GM23338 (cell line): ENCODE results near the gene UQCRH. TPM values are rescaled to one million over a fixed set of nuclear protein-coding genes. Genes with fewer than 3 reads are reported as not detected.
"Not testable (repeated sequence)": the region's sequence is repeated elsewhere in the genome, so short reads cannot be mapped to it uniquely, and the experiment has no call there.

Source experiments
- ATAC-seq: fragments of 200-7000 bp; cut with Tn5 transposase; 3 replicates; pipeline ENCODE4 v1.9.1; 2020
- DNase-seq: peaks from one replicate; pipeline ENCODE4 v3.0.0-alpha.2; 2015; ENCODE audit warnings: low spot score
- H2AFZ ChIP-seq: fragments of 200-600 bp; sonication (generic); 2 replicates; pipeline ENCODE4 v1.8.0; 2016; ENCODE audit warnings: antibody characterized with exemption, mild to moderate bottlenecking, moderate library complexity
- H3F3A ChIP-seq: fragments of 200-600 bp; sonication (generic); replicated peaks from 2 replicates; pipeline ENCODE4 v1.8.0; 2017; ENCODE audit warnings: antibody characterized with exemption, mixed run types, low read depth
- H3K27ac ChIP-seq: fragments of 200-600 bp; sonication (generic); 2 replicates; pipeline ENCODE4 v1.6.1; 2016; ENCODE audit warnings: low read depth
- H3K27me3 ChIP-seq: fragments of 200-600 bp; sonication (generic); 2 replicates; pipeline ENCODE4 v1.8.0; 2016; ENCODE audit warnings: mild to moderate bottlenecking, mixed run types, moderate library complexity; ENCODE audit not compliant: insufficient read depth
- H3K36me3 ChIP-seq: fragments of 200-600 bp; sonication (generic); 2 replicates; pipeline ENCODE4 v1.8.0; 2016; ENCODE audit warnings: mild to moderate bottlenecking; ENCODE audit not compliant: insufficient read depth
- H3K4me1 ChIP-seq: fragments of 200-600 bp; sonication (generic); 2 replicates; pipeline ENCODE4 v1.8.0; 2016; ENCODE audit warnings: mild to moderate bottlenecking, moderate library complexity; ENCODE audit not compliant: insufficient read depth
- H3K4me2 ChIP-seq: fragments of 200-600 bp; sonication (generic); 2 replicates; pipeline ENCODE4 v1.7.1; 2017; ENCODE audit warnings: mixed run types
- H3K4me3 ChIP-seq: fragments of 200-600 bp; sonication (generic); 2 replicates; pipeline ENCODE4 v1.6.1; 2016; ENCODE audit warnings: mixed run types
- H3K79me2 ChIP-seq: fragments of 200-600 bp; sonication (generic); replicated peaks from 2 replicates; pipeline ENCODE4 v1.8.0; 2017; ENCODE audit warnings: mild to moderate bottlenecking; ENCODE audit not compliant: insufficient read depth
- H3K9me2 ChIP-seq: fragments of 200-600 bp; sonication (generic); 2 replicates; pipeline ENCODE4 v1.8.0; 2017; ENCODE audit not compliant: insufficient read depth
- H4K20me1 ChIP-seq: fragments of 200-600 bp; sonication (generic); replicated peaks from 2 replicates; pipeline ENCODE4 v1.8.0; 2017; ENCODE audit warnings: mild to moderate bottlenecking; ENCODE audit not compliant: insufficient read depth
- H3K27ac Mint-ChIP-seq: 2 replicates; pipeline ENCODE4 v1.8.0; 2020; ENCODE audit warnings: inconsistent platforms, mild to moderate bottlenecking, moderate library complexity, mixed read lengths
- H3K27me3 Mint-ChIP-seq: 3 replicates; pipeline ENCODE4 v1.8.0; 2022; ENCODE audit warnings: low read depth, mild to moderate bottlenecking, moderate library complexity, mixed read lengths, inconsistent platforms; ENCODE audit not compliant: insufficient read depth, poor library complexity
- H3K36me3 Mint-ChIP-seq: 3 replicates; pipeline ENCODE4 v1.8.0; 2021; ENCODE audit warnings: low read depth, mild to moderate bottlenecking, inconsistent platforms, moderate library complexity, mixed read lengths
- H3K4me1 Mint-ChIP-seq: 3 replicates; pipeline ENCODE4 v1.8.0; 2020; ENCODE audit warnings: mild to moderate bottlenecking, inconsistent platforms, mixed read lengths
- H3K4me3 Mint-ChIP-seq: 3 replicates; pipeline ENCODE4 v1.8.0; 2021; ENCODE audit warnings: moderate library complexity, mild to moderate bottlenecking, inconsistent platforms, mixed read lengths
- H3K9me3 Mint-ChIP-seq: 3 replicates; pipeline ENCODE4 v1.8.0; 2020; ENCODE audit warnings: moderate library complexity, mild to moderate bottlenecking, inconsistent platforms, mixed read lengths
- CREB1 ChIP-seq: fragments of 250-450 bp; sonication (Bioruptor Pico); IDR thresholded peaks from 2 replicates; pipeline ENCODE4 v1.5.0; 2020; ENCODE audit warnings: low read depth, mild to moderate bottlenecking, moderate library complexity
- EZH2phosphoT487 ChIP-seq: fragments of 200-600 bp; sonication (generic); IDR thresholded peaks from one replicate; pipeline ENCODE4 v1.8.1; 2018; ENCODE audit warnings: antibody characterized with exemption; ENCODE audit not compliant: unreplicated experiment
- JUNB ChIP-seq: IDR thresholded peaks from one replicate; pipeline ENCODE4 v1.6.1; 2016; ENCODE audit warnings: antibody characterized with exemption; ENCODE audit not compliant: unreplicated experiment
- POLR2AphosphoS5 ChIP-seq: IDR thresholded peaks from 2 replicates; pipeline ENCODE4 v1.6.1; 2016; ENCODE audit warnings: antibody characterized with exemption, low read depth
- STAT1 ChIP-seq: IDR thresholded peaks from one replicate; pipeline ENCODE4 v1.6.1; 2016; ENCODE audit warnings: antibody characterized with exemption; ENCODE audit not compliant: unreplicated experiment
- ZNF114 ChIP-seq: fragments of 250-450 bp; sonication (Bioruptor Pico); IDR thresholded peaks from 2 replicates; pipeline ENCODE4 v1.5.0; 2020; ENCODE audit warnings: mild to moderate bottlenecking, moderate library complexity
- ZNF331 ChIP-seq: fragments of 250-450 bp; sonication (Bioruptor Pico); IDR thresholded peaks from 2 replicates; pipeline ENCODE4 v1.5.0; 2020; ENCODE audit warnings: low read depth, mild to moderate bottlenecking, moderate library complexity
- polyA plus RNA-seq: library from polyadenylated mRNA; unstranded; fragments of >200 nt; fragmentation: Nextera tagmentation; extraction: Ambion mirVana; gene quantifications from 2 replicates; pipeline ENCODE4 v1.2.1, GENCODE V29; 2016
- total RNA-seq: library from RNA; depleted of rRNA; stranded (reverse); fragments of >200 nt; shearing (Covaris generic); gene quantifications from 2 replicates; pipeline ENCODE4 v1.2.3, GENCODE V29; 2014
- TF ChIP-seq, protein P1 (sequence below): IDR thresholded peaks from one replicate; pipeline ENCODE4 v1.6.1; 2018; ENCODE audit warnings: antibody characterized with exemption; ENCODE audit not compliant: unreplicated experiment
- TF ChIP-seq, protein P2 (sequence below): IDR thresholded peaks from 2 replicates; pipeline ENCODE4 v1.6.1; 2016; ENCODE audit warnings: antibody characterized with exemption

The UQCRH gene
- total and polyA plus RNA-seq, 2 experiments from 2014 or later, result 579 to 1,330 TPM

DNA sequence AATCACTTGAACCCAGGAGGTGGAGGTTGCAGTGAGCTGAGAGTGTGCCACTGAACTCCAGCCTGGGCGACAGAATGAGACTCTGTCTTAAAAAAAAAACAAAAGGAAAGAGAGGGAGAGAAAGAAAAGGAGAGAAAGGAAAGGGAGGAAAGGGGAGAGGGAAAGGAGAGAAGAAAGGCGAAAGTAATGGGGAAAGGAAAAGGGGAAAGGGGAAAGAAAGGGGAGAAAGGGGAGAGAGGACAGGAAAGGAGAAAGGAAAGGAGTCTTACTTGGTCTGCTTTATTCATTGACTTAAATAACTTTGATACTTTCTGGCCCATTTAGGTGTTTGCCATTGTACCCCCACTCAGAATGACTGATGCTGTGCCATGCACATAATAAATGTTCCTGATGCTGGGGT is 48.9 kb downstream of the UQCRH start:
- no peaks in the 10 kb centered on the region for H3K9me3 Mint-ChIP-seq
- no peak overlapping the region for H3K27ac ChIP-seq
- H3K4me2 ChIP-seq, result no peak overlapping the region
- peaks cover 2% of the 10 kb centered on the region for H3K27me3 Mint-ChIP-seq
- 0 out of 2 replicates have a peak, but pooled peaks cover 3% of the 10 kb centered on the region for H3F3A ChIP-seq
- H3K27ac Mint-ChIP-seq, result no peak overlapping the region
- no peaks in the 10 kb centered on the region for H3K79me2 ChIP-seq
- H3K36me3 ChIP-seq, result peaks cover 32% of the 10 kb centered on the region
- no peak overlapping the region for H3K4me3 Mint-ChIP-seq
- H3K9me2 ChIP-seq, result no peaks in the 10 kb centered on the region
- no peak overlapping the region for H2AFZ ChIP-seq
- DNase-seq, result no peak
- peaks cover 7% of the 10 kb centered on the region; the same call in 1 of the 2 replicates for H4K20me1 ChIP-seq
- H3K27me3 ChIP-seq, result no peaks in the 10 kb centered on the region
- no peak for ATAC-seq
- H3K4me3 ChIP-seq, result no peak overlapping the region
- no peak for TF ChIP-seq EZH2phosphoT487
- TF ChIP-seq, protein P1, sequence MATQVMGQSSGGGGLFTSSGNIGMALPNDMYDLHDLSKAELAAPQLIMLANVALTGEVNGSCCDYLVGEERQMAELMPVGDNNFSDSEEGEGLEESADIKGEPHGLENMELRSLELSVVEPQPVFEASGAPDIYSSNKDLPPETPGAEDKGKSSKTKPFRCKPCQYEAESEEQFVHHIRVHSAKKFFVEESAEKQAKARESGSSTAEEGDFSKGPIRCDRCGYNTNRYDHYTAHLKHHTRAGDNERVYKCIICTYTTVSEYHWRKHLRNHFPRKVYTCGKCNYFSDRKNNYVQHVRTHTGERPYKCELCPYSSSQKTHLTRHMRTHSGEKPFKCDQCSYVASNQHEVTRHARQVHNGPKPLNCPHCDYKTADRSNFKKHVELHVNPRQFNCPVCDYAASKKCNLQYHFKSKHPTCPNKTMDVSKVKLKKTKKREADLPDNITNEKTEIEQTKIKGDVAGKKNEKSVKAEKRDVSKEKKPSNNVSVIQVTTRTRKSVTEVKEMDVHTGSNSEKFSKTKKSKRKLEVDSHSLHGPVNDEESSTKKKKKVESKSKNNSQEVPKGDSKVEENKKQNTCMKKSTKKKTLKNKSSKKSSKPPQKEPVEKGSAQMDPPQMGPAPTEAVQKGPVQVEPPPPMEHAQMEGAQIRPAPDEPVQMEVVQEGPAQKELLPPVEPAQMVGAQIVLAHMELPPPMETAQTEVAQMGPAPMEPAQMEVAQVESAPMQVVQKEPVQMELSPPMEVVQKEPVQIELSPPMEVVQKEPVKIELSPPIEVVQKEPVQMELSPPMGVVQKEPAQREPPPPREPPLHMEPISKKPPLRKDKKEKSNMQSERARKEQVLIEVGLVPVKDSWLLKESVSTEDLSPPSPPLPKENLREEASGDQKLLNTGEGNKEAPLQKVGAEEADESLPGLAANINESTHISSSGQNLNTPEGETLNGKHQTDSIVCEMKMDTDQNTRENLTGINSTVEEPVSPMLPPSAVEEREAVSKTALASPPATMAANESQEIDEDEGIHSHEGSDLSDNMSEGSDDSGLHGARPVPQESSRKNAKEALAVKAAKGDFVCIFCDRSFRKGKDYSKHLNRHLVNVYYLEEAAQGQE, result no peak
- no peak for TF ChIP-seq CREB1 (CRISPR knock-in tag)
- no peak for TF ChIP-seq POLR2AphosphoS5
- no peak for TF ChIP-seq JUNB
- TF ChIP-seq, protein P2, sequence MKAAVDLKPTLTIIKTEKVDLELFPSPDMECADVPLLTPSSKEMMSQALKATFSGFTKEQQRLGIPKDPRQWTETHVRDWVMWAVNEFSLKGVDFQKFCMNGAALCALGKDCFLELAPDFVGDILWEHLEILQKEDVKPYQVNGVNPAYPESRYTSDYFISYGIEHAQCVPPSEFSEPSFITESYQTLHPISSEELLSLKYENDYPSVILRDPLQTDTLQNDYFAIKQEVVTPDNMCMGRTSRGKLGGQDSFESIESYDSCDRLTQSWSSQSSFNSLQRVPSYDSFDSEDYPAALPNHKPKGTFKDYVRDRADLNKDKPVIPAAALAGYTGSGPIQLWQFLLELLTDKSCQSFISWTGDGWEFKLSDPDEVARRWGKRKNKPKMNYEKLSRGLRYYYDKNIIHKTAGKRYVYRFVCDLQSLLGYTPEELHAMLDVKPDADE, result no peak
- no peak for TF ChIP-seq STAT1
- no peak for TF ChIP-seq ZNF114 (CRISPR knock-in tag)
- no peak for TF ChIP-seq ZNF331
- H3K4me1 Mint-ChIP-seq, result no peaks in the 10 kb centered on the region
- no peaks in the 10 kb centered on the region for H3K4me1 ChIP-seq
- H3K36me3 Mint-ChIP-seq, result peaks cover 72% of the 10 kb centered on the region

DNA sequence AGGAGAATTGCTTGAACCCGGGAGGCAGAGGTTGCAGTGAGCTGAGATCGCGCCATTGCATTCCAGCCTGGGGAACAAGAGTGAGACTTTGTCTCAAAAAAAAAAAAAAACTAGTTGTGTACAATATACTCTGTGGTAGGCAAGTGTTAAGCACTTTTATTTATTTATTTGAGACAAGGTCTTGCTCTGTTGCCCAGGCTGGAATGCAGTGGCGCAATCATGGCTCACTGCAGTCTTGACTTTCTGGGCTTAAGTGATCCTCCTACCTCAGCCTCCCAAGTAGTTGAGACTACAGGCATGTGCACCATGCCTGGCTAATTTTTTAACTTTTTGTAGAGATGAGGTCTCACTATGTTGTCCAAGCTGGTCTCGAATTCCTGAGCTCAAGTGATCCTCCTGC is 52.4 kb downstream of the UQCRH start:
- not testable (repeated sequence) for H3K9me2 ChIP-seq, H3K27ac ChIP-seq, H3K4me3 Mint-ChIP-seq, H2AFZ ChIP-seq, H3F3A ChIP-seq, H3K4me1 Mint-ChIP-seq, H3K4me3 ChIP-seq, H3K27ac Mint-ChIP-seq, H3K27me3 Mint-ChIP-seq, ATAC-seq, H3K4me2 ChIP-seq, H3K27me3 ChIP-seq, H3K79me2 ChIP-seq, H3K9me3 Mint-ChIP-seq, DNase-seq, H3K4me1 ChIP-seq
- Histone ChIP-seq H4K20me1 (0 out of 2 replicates have a peak, but pooled peaks cover 12% of the 10 kb centered on the region), H3K36me3 (peaks cover 25% of the 10 kb centered on the region)
- H3K36me3 Mint-ChIP-seq, result peaks cover 61% of the 10 kb centered on the region
